ENCODE measurements around the gene CLRN2. TPM values are rescaled to one million over a fixed set of nuclear protein-coding genes. Genes with fewer than 3 reads are reported as not detected.

CLRN2 gene
- total RNA-seq, 4 donors from 2014 or later = not detected

- intact Hi-C loops (cut with DNase I; ENCODE audit: low total_unique reads) = no loop called here
- TF ChIP-seq, protein P1, sequence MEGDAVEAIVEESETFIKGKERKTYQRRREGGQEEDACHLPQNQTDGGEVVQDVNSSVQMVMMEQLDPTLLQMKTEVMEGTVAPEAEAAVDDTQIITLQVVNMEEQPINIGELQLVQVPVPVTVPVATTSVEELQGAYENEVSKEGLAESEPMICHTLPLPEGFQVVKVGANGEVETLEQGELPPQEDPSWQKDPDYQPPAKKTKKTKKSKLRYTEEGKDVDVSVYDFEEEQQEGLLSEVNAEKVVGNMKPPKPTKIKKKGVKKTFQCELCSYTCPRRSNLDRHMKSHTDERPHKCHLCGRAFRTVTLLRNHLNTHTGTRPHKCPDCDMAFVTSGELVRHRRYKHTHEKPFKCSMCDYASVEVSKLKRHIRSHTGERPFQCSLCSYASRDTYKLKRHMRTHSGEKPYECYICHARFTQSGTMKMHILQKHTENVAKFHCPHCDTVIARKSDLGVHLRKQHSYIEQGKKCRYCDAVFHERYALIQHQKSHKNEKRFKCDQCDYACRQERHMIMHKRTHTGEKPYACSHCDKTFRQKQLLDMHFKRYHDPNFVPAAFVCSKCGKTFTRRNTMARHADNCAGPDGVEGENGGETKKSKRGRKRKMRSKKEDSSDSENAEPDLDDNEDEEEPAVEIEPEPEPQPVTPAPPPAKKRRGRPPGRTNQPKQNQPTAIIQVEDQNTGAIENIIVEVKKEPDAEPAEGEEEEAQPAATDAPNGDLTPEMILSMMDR (IDR thresholded peaks at IDR 0.05) = no peak
- no peak for TF ChIP-seq POLR2A (IDR thresholded peaks at IDR 0.05)
- no peak overlapping the region for H3K4me3 ChIP-seq (ENCODE audit: low read depth, poor library complexity, severe bottlenecking)
- WGBS, 2 donors = 80% methylated on average over 10 of the region's 10 CpGs
- DNase-seq (ENCODE audit: low spot score in 2 of 2) = peak in 1 of 2 donors; percentile 70
Observed at GRCh38 chr4:17494258-17495190, 20.4 kb upstream of the CLRN2 start.

DNA sequence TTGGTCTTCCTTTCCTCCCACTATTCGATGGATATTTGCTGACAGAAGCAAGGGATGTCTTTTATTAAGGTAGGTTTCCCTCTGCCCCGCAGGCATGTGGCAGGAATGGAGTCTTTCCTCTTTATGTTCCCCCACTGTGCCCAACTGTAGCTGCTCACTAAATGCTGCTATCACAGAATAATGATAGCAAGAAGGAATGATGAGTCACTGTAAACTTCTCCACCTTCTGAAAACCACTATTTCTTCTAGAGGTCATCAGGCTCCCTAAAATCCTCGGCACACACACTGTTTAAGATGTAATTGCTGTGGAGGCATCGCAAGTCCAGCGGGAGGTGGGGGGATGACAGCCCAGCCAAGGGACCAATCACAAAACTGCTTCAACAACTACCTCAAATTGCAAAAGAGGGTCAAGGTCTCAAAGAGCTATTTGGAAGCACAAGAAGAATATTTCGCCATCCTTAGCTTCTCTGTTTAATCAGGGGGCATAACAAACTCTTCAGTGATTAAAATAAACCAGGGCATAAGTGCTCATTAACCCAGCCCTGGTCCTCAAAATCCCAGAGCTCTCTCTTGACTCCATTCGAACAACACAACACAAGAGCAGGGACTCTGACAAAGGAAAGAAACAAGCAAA, 17.0 kb upstream of the CLRN2 start:
- no peak overlapping the region for H3K4me3 ChIP-seq (ENCODE audit: low read depth, poor library complexity, severe bottlenecking)
- intact Hi-C loops (cut with DNase I; ENCODE audit: low total_unique reads) = no loop called here
- DNase-seq (ENCODE audit: low spot score in 2 of 2) = no peak
- WGBS, 2 donors = 87 to 88% methylated on average over 7 of the region's 7 CpGs
- no peak for TF ChIP-seq POLR2A (IDR thresholded peaks at IDR 0.05)
- TF ChIP-seq, protein P1 (IDR thresholded peaks at IDR 0.05) = no peak

- intact Hi-C loops (cut with DNase I; ENCODE audit: low total_unique reads) = no loop called here
- no peak for DNase-seq (ENCODE audit: low spot score in 2 of 2)
- no peak overlapping the region for H3K4me3 ChIP-seq (ENCODE audit: low read depth, poor library complexity, severe bottlenecking)
- no peak for TF ChIP-seq POLR2A (IDR thresholded peaks at IDR 0.05)
- TF ChIP-seq, protein P1 (IDR thresholded peaks at IDR 0.05) = no peak
Observed at GRCh38 chr4:17500574-17500973, 14.4 kb upstream of the CLRN2 start.

DNA sequence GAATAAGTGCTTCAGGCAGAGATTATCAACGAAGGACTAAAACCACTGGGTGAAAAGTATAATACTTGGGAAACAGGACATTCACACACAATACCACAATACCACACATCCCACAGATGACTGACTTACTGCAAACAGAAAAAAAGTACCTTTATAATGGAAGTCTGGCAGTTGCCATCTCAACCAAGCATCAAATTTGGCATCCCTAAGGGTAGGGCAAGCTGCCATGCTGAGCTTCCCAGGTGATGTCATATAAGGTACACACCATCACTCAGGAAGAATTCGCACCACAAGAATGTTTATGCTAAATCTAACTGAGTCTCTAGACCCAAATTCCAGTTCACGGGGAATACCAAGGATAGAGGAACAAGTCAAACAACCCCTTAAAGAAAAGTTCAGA, 12.2 kb upstream of the CLRN2 start:
- DNase-seq (ENCODE audit: low spot score in 2 of 2) = no peak
- TF ChIP-seq, protein P1 (IDR thresholded peaks at IDR 0.05) = no peak
- TF ChIP-seq POLR2A (IDR thresholded peaks at IDR 0.05) = no peak
- WGBS, 2 donors = 60 to 65% methylated on average over 3 of the region's 3 CpGs
- H3K4me3 ChIP-seq (ENCODE audit: low read depth, poor library complexity, severe bottlenecking) = no peak overlapping the region
- intact Hi-C loops (cut with DNase I; ENCODE audit: low total_unique reads) = no loop called here

DNA sequence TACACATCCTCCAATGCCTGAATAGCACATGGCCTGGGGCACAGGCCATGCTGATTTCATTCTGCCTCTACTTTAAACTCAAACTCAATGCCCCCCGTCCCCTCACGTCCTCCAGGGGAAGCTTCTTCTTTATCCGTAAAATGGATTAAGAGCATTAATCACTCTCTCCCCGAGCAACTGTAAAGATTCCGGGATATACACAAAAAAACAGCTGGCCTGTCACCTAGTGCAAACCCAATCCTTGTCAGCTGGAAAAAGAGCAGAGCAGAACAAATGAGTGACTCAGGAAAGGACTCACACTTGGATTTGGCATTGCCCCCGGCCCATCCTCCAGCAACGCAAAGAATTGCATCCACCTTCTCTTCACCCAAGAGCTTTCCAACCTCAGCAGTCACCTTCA, 10.9 kb upstream of the CLRN2 start:
- no peak for DNase-seq (ENCODE audit: low spot score in 2 of 2)
- WGBS, 2 donors = 92 to 93% methylated on average over 7 of the region's 7 CpGs
- intact Hi-C loops (cut with DNase I; ENCODE audit: low total_unique reads) = no loop called here
- H3K4me3 ChIP-seq (ENCODE audit: low read depth, poor library complexity, severe bottlenecking) = no peak overlapping the region
- TF ChIP-seq, protein P1 (IDR thresholded peaks at IDR 0.05) = no peak
- no peak for TF ChIP-seq POLR2A (IDR thresholded peaks at IDR 0.05)

All from lower leg skin (tissue), 4 donors.